GM12891 (cell line): Measurements from ENCODE around the gene ILF3.

Experiments
- PAX5 ChIP-seq: IDR thresholded peaks from 2 replicates; pipeline ENCODE4 v1.6.1; 2011; ENCODE audit warnings: low read length, moderate library complexity, mild to moderate bottlenecking; ENCODE audit not compliant: insufficient read depth, severe bottlenecking
- POLR2AphosphoS5 ChIP-seq: IDR thresholded peaks from 2 replicates; pipeline ENCODE4 v1.6.1; 2011; ENCODE audit warnings: low read depth, low read length, control low read depth
- SPI1 ChIP-seq: IDR thresholded peaks from 2 replicates; pipeline ENCODE4 v1.6.1; 2011; ENCODE audit warnings: low read depth, low read length, control low read depth

DNA sequence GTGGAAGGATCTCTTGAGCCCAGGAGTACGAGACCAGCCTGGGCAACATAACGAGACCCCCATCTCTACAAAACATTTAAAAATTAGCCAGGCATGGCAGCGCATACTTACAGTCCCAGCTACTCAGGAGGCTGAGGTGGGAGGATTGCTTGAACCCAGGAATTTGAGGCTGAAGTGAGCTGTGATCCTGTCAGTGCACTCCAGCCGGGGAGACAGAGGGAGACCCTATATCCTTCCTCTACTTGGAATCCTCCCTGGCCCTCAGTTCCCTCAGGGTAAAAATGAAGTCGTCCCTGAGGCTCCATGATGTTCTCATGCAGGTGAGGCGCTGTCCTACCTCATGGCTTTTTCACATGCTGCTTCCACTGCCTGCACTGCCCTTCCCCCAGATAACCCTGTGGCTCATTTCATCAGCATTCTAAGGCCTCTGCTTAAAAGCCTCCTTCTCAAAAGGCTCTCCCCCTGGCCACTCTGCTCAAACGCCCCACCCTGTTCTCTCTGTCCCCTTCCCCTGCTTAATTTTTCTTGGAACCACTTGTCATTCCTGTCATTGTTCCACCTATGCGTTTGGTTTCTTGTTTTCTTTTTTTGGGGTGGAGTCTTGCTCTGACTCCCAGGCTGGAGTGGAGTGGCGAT lies 82.9 kb downstream of the ILF3 start:
- TF ChIP-seq SPI1: no peak
- TF ChIP-seq POLR2AphosphoS5: no peak
- TF ChIP-seq PAX5: no peak
